IPS-18c (cell line): ENCODE results near the gene PLB1.

Source experiments
- H3K4me3 ChIP-seq: 2 replicates; pipeline ENCODE4 v1.7.0; 2013; ENCODE audit warnings: low read depth, mild to moderate bottlenecking, low read length, moderate library complexity; ENCODE audit not compliant: insufficient read depth
- H3K9me3 ChIP-seq: one replicate; pipeline ENCODE4 v1.6.1; 2013; ENCODE audit warnings: mild to moderate bottlenecking, low read length, moderate library complexity; ENCODE audit not compliant: control insufficient read depth, insufficient read depth

PLB1 gene

DNA sequence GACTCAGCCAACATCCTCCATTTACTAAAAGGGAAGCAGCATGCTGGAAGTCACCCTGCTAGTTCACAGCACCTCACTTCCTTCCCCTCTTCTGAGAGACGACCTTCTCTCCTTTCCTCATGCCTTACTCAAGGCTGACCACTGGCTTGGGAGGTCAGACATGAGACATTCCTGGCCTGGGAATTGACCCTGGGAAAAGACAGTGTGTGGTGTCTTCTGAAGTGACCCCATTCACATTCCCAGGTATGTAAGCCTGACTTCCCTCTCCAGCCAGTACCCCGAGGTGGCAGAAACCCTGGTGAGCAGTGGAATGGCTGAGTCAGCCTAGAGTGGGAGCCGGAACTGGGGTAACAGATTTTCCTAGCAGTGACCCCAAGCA is 92.4 kb downstream of the PLB1 start:
- H3K4me3 ChIP-seq, result no peak overlapping the region
- H3K9me3 ChIP-seq, result no peaks in the 10 kb centered on the region

DNA sequence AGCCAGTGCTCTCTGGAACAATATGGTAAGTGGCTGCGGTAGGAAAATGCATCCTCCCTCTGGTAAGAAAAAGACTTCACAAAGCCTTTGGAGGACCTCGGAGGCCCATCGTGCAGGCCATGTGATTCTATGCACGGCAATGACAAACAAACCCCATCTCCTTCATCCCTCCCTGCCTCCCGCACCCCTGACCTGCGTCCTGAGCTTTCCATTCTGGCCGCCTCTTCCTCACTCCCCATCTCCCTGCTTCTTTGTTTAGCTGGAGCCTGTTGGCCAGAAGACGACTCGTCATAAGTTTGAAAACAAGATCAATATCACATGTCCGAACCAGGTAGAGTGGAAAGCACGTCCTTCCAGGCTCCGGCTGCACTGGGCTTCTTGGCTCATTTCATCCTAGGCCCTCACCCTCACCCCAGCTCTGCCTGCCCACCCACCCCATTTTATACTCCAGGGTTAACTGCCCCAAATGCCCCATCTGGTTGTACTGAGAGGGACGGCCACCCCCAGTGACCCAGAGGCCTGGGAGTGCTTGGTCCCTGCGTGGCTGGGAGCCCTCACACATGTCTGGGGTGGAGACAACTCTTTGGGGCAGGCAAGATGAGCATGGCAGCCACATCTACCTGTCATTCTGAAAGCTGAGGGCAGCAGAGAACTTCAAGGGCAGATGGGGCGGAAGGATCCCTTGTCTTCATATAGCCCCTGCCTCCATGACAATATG is 94.0 kb downstream of the PLB1 start:
- H3K9me3 ChIP-seq, result no peaks in the 10 kb centered on the region
- H3K4me3 ChIP-seq, result no peak overlapping the region

DNA sequence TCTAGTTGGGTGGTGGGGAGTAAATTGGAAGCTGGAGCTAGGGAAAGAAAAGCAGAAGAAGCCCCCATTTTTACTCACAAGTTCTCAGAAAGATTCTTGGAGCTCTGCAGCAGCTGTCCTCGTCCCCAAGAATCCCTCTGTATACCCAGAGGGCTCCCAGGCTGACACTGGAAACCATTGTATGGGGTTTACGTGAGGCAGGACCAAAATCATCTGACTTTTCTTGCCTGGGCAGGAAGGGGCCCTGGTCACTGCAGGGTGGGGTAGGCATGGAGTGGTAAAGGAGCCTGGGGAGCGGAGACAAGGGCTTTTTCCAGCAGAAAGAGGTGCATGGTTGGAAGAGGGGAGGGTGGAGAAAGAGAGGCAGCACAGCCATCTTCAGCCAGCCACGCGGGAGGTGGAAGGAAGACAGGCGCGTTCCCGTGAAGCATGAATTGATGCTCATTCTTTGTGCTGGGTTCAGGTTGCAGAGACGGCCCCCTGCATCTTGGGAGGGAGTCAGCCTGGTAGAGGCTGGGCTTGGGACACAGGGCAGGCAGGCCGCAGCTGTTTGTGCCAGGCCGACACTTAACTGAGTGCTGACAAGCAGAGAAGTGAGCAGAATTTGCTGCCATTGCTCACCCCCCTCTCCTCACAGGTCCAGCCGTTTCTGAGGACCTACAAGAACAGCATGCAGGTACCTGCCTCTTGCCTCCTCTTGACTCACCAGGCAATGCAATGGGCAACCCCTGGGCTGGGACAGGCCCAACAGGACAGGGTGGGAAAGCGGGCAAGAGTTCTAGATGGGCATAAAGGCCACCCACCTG is 94.8 kb downstream of the PLB1 start:
- H3K9me3 ChIP-seq, result no peaks in the 10 kb centered on the region
- H3K4me3 ChIP-seq, result no peak overlapping the region

DNA sequence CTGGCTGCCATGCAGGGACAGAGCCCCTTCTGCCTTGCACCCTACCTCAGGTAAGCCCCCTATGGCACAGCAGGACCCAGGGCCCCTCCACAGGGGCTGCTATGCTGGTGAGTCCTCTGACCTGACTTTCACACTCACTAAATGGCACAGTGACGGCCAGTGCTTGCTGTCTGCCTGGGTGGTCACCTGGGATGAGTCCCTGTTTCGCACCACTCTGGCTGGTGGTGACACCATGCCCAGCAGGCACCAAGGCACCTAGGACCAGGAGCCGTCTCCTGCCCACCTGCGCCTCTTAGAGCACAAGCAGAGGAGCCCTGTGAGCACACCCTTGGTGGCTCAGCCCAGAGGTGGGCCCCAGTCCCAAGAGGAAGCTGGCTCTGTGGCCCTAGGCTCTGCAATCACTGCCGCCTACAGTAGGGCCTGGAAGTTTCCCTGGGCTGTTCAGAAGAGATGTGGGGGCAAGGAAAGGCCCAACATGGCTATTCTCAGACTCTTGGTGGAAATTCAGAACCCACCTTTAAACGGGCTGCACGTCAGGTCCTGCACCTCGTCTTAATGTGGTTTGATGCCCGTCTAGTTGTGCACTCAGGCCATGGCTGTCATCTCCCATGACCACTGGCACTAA is 96.0 kb downstream of the PLB1 start:
- H3K9me3 ChIP-seq, result no peaks in the 10 kb centered on the region

DNA sequence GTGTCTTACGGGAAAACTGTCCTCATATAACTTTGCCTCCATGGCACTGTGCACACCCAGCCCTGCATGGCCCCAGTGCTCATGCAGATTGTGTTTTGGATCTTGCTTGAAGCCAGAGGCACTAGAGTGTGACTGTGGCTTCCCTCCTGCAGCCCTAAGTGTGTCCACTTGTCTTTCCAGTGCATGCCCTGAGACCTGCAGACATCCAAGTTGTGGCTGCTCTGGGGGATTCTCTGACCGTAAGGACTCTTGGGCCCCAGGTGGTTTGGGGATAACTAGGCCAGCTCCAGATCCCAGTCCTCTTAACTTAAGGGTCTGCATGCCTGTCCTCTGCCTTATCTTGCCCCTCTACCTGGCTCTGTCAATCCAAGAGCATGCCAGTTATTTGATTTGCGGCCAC is 96.6 kb downstream of the PLB1 start:
- H3K4me3 ChIP-seq, result no peak overlapping the region
- H3K9me3 ChIP-seq, result no peaks in the 10 kb centered on the region

More for the DNA sequence above, 96.0 kb downstream of the PLB1 start:
- H3K4me3 ChIP-seq, result no peak overlapping the region

DNA sequence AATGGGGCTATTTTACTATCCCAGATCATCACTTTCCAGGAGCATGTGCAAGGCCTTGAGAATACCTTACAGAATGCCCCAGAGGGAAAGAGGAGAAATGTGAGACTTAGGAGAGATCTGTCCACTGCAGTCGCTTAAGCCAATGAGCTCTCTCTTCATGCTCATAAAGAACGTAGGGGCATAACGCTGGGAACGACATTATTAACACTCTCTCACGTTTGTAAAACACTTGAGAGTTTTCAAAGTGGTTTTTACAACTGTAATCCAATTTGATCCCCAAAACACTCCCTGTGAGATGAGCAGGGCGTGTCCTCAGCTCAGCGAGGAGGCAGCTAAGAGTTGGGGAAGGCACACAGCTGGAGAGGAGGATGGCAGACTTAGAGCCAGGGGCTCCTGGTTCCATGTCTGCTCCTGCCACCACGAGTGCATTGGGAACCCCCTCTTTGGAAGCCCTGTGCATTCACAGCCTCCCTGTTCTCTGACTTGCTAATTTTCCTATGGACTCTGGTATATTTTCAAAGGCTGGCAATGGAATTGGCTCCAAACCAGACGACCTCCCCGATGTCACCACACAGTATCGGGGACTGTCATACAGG is 97.4 kb downstream of the PLB1 start:
- no peaks in the 10 kb centered on the region for H3K9me3 ChIP-seq

DNA sequence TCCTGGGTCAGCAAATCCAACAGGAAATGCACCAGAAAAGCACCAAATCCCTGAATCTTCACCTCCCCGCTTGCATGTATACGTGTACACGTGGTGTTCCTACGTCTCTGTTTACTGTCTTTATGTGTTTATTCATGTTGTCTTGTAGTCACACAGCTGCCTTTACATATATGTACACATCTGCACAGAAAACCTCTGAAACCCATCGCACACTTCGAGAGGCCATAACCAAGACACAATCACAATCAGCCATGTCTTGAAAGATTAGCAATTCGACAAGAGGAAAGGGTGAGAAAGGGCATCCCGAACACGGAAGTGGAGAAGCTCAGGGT is 98.1 kb downstream of the PLB1 start:
- no peak overlapping the region for H3K4me3 ChIP-seq
- H3K9me3 ChIP-seq, result no peaks in the 10 kb centered on the region

More for the DNA sequence above, 97.4 kb downstream of the PLB1 start:
- H3K4me3 ChIP-seq, result no peak overlapping the region

DNA sequence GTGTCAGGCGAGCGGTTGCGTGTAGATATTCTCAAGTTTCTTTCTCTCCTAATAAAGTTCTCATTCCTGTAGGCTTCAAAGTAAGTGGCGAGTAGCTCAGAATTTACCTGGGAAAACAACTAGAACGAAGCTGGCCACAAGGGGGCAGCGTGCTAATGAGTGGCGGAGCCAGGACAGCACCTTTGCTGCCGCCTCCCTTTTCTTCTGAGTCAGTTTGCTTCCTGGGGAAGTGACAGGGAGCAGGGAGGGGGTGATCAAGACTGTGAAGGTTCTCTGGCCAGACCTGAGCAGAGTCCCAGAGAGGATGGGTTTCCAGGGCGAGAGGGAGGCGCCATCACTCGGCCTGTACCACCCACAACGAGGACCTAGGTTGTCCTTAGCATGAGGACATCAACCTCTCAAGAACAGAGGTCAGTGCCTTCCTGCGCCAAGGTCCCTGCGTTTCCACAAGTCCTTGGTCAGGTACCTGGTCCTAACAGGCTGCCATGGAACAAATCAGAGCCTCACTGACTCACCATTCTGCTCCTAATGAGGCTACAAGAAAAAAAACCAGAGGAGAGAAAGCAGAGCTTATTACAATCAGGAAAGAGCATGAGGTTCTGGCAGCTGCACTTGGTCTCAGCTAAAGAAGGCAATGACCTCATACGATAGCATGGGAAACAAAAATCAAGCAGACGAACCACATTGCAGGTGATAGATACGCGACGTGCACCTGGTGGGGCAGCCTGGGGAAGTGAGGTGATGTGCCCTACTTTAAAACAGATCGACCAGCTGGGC is 98.7 kb downstream of the PLB1 start:
- H3K4me3 ChIP-seq, result no peak overlapping the region
- H3K9me3 ChIP-seq, result no peaks in the 10 kb centered on the region

DNA sequence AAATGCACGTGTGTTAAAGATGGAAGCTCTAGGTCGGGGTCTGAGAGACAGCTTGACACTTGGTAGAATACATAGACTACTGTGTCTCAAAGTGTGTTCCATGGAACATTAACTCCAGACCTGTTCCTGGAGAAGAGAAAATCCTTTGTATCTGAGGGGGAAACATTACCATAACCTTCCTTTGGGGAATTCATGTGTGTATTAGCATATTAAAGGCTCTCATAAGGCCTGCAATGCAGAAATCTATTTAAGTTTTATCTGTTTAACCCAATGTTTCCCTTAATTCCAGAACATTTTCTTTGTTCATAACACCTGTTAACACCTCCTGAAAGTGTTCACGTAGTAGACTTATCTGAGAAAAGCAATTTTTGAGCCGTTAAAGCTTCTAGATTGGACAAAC is 99.5 kb downstream of the PLB1 start:
- Histone ChIP-seq H3K9me3 (no peaks in the 10 kb centered on the region), H3K4me3 (no peak overlapping the region)

DNA sequence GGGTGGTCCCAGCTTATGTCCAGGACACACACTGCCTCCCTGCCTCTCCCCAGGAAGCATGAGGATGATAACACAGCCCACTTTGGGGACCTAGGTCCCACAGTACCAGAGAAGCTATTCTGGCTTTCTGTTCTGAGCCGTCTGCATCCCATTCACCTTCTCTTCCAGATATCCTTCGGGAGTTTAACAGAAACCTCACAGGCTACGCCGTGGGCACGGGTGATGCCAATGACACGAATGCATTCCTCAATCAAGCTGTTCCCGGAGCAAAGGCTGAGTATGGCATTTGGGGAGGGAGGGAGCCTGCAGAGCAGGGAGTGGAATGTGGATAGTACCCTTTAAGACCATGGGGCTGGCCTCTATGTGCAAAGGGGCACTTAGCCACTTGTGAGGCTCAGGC is 102.6 kb downstream of the PLB1 start:
- no peak overlapping the region for H3K4me3 ChIP-seq
- no peaks in the 10 kb centered on the region for H3K9me3 ChIP-seq

DNA sequence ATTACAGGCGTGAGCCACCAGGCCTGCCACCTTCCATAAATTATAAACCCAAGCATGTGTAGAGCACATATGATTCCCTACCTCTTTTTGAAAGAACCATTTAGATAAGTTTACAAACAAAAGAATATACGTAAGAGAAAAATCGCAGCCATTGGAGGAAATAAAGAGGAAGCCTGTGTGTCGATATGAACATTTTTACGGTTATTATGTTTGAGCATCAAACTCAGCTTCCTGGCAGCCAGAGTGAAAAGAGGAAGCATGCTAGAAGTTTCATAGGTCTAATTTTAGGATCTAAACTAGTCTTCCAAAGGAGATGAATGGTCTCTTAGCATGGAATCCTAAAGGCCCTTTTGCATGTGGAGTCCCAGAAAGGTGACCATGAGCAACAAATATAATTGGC is 104.3 kb downstream of the PLB1 start:
- Histone ChIP-seq H3K4me3 (no peak overlapping the region), H3K9me3 (no peaks in the 10 kb centered on the region)

DNA sequence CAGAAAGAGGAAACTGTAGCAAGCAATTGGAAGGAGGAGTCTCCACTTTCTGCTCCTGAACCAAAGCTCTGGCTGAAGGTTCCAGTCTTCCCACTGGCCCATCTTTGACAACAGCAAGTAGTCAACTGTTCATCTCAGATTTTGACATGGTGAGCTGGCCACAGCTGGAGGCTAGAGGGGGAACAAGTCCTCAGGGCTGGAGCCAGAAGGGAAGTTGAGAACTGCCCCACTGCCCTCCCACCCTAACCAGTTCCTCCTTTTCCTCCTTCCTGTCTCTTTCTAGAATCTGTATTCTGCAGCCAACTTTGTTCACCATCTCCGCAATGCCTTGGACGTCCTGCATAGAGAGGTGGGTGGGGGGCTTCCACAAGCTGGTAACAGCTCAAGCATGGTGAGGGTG is 105.8 kb downstream of the PLB1 start:
- Histone ChIP-seq H3K4me3 (no peak overlapping the region), H3K9me3 (no peaks in the 10 kb centered on the region)

DNA sequence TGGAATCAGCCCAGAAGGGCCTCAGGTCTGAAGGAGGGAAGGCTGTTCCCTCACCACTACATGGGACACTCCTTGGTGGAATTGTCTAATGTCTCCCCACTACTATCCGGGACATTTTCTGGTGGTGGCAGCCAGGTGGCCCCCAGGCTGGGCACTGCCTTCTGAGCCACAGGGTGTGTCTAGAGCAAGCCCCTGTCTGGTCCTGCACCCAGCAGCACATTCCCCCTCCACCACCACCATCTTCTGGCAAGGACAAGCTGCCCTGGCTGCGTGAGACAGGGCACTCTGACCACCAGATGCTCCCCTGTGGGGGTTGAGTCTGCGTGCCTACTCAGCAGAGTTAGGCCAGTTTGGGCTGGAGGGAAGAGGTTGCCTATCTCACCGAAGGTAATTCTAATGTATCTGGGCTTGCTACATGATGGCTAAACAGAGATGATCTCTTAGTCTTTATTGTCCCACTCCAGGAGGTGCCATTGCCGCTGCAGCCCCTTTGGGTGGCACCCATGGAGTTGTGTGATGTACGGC is 106.3 kb downstream of the PLB1 start:
- H3K9me3 ChIP-seq, result no peaks in the 10 kb centered on the region
- no peak overlapping the region for H3K4me3 ChIP-seq

DNA sequence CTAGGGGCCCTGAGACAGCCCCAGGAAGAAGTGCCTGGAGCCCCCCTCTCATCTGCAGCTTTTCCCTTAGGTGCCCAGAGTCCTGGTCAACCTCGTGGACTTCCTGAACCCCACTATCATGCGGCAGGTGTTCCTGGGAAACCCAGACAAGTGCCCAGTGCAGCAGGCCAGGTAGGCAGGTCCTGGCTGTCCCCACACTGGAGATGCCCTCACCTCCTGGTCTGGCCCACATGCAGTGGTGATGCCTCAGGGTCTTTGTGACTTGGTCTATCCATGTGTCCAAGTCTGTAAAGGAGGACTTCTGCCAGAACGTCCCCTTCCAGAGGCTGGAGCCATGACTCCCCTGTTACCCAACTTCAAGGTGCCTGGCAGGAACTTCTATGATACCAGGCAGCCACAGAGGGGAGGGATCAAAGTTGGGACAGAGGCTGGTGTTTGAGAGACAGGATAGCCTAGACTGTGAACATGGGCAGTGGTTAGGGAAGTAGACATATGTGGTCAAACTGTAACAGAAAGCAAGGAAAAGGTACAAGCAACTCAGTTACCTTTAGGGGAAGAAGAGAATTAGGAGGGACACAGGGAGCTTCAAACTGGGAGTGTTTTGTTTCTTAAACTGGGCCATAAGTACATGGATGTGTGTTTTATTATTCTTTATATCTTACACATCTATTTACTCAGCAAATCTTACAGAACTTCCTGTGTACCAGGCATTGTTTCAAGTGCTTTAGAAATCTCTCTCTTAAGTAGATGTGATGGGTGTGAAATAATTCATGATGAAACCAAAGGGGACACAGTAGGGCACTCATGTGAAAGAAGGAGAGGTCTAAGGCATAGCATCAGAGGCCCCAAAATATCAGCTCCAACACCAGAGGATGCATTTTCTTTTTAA is 107.1 kb downstream of the PLB1 start:
- H3K4me3 ChIP-seq, result no peak overlapping the region
- H3K9me3 ChIP-seq, result no peaks in the 10 kb centered on the region

DNA sequence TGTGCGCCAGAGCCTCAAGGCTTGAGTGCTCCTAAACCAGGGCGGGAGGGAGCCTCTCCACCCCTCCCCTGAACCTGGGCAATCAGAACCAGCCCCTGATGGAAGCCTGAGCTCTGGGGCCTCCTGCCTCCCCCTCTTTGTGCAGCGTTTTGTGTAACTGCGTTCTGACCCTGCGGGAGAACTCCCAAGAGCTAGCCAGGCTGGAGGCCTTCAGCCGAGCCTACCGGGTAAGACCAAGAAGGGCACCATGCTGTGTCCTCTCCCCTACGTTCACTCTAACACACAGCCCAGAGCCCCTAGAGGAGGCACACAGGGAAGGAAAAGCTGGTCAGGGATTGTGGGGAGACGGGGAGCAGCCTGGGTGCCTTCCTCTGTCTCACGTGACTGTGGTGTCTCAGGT is 108.0 kb downstream of the PLB1 start:
- Histone ChIP-seq H3K9me3 (no peaks in the 10 kb centered on the region), H3K4me3 (no peak overlapping the region)

DNA sequence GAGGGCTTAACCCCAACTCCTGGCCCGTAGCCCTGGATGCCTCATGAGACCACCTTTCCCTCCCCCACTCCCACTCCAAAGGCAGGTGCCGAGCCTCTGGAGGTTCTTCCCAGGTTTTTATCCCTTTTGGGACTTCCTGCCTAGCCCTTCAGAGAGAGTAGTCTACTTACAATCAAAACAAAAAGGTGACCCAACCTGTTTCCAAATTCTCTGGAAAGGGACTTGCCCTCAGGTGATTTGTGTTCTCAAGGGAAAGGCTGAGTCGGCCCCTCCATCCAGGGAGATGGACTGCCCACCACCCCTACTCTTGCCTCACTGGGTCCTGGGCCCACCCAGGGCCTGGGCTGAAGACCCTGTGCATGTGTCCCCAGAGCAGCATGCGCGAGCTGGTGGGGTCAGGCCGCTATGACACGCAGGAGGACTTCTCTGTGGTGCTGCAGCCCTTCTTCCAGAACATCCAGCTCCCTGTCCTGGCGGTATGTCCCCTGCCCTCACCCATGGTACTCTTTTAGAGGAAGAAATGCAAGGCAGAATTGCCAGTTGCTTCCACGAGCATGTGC is 108.5 kb downstream of the PLB1 start:
- no peaks in the 10 kb centered on the region for H3K9me3 ChIP-seq

More for the DNA sequence above, 108.5 kb downstream of the PLB1 start:
- no peak overlapping the region for H3K4me3 ChIP-seq
